Raji (cell line): ENCODE data around the gene CDKN2D.

ENCODE experiments used
- POLR2A ChIP-seq: IDR thresholded peaks from 2 replicates; pipeline ENCODE4 v1.6.1; 2011; ENCODE audit warnings: low read depth, low read length, control low read depth; ENCODE audit not compliant: insufficient read depth

CDKN2D gene

DNA sequence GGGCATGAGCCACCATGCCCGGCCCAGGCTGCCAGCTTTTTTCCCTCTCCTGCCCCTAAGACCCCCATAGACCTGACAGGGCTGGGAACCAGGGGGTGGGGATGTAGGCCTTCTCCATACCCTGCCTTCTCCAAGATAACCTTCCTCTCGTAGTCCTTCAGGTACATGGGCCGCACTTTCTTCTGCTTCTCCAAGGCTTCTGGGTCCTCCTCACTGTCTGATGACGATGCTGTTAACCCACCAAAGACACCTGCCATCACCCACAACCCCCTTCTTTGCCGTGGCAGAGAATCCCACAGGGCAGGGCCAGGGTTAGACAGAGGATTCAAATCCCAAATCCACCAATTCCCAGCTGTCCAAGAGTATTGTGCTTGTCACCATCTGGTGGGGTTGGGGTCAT lies 6.2 kb downstream of the CDKN2D start:
- no peak for TF ChIP-seq POLR2A

- TF ChIP-seq POLR2A = no peak
Observed at GRCh38 chr19:10560154-10560553, 8.6 kb downstream of the CDKN2D start.

DNA sequence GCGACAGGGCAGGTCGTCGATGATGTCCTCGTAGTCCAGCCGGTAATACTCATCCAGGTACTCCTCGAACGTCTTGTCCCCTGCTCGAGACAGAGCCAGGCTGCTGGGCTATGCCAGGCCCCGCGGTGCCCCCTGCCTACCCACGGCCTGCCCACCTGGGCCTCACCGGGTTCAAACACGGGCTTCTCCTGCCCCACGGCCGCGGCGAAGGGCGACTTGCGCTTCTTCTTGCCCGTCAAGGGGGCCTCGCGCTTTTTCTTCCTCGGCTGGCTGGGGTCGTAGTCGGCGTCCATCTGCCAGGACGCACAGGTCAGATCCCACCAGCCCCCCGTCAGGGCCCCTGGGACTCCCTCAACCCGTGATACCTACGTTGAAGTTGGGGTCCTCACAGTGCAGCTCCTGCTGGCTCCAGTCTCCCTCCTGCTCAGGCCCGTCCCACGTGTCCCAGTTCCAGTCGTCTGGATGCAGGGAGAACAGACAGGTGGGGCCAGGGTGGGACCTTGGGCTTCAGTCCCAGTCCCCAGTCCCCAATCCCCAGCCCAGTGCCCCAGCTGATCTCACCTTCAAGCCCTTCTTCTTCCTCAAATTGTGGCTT lies 11.1 kb downstream of the CDKN2D start:
- TF ChIP-seq POLR2A = no peak

- TF ChIP-seq POLR2A = no peak
Observed at GRCh38 chr19:10555610-10555973, 13.2 kb downstream of the CDKN2D start.

DNA sequence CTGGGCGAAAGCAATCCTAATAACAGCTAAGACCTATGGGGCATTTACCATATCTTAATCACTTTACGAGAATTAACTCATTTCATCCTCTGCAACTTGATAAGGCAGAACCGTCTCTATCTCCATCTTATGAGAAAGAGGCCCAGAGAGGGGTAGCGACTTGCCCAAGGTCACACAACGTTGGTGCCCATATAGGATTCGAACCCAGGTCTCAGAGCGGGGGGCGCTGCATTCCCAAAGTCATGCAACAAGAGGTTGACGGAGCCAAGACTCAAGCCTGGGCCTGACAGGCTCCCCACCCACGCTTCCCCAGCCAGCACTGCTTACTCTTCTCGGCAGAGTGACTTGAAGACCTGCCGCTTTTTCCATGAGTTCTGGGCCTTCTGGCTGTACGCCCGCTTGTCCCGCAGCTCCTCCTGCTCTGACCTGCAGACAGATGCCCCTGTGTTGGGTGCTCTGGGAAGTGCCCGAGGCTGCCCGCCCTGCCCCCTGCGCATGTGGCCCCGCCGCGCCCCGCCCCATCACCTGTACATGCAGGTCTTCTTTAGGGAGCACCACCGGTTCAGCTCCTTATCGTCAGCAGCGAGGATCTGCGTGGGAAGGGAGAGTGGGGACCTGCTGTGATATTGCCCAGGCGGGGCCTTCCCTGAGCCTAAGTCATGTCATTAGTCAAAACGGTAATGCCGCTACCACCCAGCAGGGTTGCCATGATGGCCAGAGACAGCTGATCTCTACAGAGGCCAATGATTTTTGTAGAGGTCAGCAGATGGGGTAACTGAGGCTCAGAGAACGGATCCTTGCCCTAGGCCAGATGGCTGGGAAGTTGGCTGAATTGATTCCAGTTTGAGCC lies 13.8 kb downstream of the CDKN2D start:
- no peak for TF ChIP-seq POLR2A

DNA sequence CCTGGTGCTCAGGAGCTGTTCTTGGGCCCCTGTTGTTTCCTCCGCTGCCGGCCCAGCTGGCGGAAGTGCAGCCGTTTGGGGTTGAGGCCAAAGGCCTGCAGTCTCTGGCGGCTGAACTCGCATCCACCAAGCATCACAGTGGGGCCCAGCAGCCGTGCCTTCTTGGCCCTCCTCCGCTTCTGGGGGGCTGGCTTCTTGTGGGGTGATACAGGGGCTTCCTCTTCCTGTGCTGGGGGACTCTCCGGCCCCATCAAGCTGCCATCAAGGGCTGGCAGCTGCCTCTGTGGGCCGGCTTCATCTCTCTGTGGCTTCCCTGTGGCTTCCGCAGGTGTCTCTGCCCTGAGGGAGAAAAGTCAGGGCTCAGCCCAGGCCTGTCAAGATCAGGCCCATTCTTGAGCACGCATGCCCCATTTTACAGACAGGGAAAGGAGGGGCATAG lies 14.8 kb downstream of the CDKN2D start:
- TF ChIP-seq POLR2A = no peak

DNA sequence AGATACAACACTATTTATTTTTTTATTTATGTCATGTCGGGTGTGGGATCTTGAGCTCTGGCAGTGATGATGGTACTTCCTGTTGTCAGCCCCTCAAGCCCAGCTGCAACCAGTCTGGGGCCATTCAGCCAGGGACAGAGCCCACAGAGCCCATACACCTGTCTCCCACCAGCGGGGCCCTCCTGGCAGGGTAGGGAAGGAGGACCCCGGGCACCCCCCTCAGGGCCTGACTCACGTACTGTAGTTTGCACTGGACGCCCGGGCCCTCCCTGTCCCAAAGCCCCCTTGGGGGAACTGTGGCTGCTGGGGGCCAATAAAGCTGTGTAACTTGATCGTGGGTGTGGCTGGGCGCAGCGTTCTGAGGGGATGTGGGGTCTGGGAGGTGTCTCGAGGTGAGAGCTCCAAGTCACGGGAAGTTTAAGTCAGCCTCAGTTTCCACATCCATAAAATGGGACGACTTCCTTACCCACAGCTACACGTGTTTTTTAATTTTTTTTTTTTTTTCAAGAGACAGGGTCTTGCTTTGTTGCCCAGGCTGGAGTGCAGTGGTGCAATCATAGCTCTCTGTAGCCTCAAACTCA lies 15.6 kb downstream of the CDKN2D start:
- no peak for TF ChIP-seq POLR2A

DNA sequence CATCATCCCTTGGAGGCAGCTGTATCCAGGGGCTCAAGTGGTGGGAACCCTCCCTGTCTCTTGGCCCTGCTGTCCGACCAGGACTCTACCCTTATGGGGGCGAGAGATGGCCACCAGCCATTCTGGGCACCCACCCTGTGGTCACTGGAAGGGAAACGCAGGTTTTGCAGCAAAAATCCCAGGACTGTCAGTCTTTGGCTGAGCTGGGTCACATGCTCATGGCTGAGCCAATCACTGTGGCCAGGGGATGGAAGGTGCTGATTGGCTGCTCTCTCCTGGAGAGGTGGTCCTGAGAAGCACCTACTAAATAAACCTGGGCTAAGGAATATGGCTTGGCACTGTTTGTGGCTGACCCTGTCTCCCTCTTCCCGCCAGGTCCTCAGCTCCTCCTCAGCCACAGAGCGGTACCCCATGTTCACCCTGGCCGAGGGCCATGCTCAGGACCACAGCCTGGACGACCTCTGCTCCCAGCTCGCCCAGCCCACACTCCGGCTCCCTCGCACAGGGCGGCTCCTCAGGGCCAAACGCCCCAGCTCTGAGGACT lies 16.2 kb downstream of the CDKN2D start:
- 0 out of 2 replicates have a peak, but pooled peaks have one; percentile 13 for TF ChIP-seq POLR2A

GRCh38 chr19:10551698-10552301 lies 17.0 kb downstream of the CDKN2D start:
- TF ChIP-seq POLR2A = peak; percentile 26; the same call in 1 of the 2 replicates

DNA sequence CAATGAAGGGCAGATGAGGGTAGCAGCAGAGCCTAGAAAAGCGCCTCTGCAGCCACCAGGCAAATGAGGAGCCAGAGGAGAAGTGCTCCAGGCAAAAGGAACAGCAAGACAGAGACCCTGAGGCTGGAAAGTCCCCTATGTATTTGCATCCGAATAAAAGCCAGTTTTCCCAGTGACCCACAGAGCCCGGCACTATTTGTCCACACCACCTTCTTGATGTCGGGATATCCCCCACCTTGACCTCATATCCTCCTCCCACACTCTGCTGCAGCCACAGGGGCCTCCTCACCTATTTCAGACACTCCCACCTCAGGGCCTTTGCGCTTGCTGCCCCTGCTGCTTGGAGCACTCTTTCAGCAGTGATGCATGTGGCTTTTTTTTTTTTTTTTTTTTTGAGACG lies 18.4 kb downstream of the CDKN2D start:
- TF ChIP-seq POLR2A = no peak

- no peak for TF ChIP-seq POLR2A
Observed at GRCh38 chr19:10549733-10550132, 19.0 kb downstream of the CDKN2D start.

GRCh38 chr19:10548746-10549276 lies 20.0 kb downstream of the CDKN2D start:
- TF ChIP-seq POLR2A = no peak

DNA sequence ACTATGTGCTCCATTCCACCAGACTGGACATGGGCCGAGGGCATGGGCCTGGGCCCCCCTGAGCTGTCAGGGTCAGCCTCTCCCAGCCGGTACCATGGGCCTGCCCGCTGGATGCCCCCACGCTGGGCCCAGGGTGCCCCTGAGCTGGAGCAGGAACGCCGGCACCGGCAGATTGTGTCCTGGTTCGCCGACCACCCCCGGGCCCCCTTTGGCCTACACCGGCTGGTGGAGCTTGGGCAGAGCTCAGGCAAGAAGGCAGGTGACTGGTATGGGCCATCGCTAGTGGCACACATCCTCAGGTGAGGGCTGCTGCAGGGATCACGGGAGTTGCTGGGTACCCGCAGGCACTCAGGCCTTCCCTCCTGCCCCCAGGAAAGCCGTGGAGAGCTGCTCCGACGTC lies 22.0 kb downstream of the CDKN2D start:
- no peak for TF ChIP-seq POLR2A

DNA sequence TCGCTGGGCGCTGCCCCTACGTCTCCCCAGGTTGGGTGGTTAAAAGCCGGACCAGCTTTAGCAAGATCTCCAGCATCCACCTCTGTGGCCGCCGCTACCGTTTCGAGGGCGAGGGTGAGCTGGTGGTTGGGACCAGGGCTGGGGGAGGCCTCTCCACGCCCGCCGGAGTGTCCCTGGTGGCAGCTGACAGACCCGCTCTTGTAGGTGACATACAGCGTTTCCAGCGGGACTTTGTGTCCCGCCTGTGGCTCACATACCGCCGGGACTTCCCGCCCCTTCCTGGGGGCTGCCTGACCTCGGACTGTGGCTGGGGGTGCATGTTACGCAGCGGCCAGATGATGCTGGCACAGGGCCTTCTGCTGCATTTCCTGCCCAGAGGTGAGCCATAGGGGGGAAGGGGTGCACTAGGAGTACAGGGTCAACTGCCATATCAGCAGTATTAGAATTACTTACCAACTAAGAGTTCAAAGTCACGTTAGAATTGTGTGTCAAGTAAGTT lies 24.0 kb downstream of the CDKN2D start:
- TF ChIP-seq POLR2A = no peak

DNA sequence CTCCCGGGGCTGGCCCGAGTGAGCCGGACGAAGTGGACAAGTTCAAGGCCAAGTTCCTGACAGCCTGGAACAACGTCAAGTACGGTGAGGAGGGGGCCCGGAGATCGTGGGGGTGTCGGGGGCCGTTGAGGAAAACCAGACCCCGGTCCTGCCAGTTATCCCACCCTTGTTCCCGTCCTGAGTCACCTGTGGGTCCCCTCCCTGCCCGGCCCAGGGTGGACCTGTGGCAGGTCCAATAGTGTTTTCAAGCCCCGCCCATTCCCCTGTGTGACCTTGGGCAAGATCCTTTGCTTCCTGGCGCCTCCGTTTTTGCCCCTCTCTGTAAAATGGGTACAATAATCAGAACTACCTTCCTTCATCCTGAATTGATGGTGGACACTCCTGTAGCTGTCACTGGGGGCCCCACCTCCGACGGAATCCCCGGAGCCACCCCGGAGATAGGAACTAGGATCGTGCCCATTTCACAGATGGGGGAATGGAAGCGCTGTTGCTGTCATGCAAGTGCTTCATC lies 24.5 kb downstream of the CDKN2D start:
- TF ChIP-seq POLR2A = no peak; the same call in 1 of the 2 replicates
